ENCODE measurements around the gene CD79A.

DNA sequence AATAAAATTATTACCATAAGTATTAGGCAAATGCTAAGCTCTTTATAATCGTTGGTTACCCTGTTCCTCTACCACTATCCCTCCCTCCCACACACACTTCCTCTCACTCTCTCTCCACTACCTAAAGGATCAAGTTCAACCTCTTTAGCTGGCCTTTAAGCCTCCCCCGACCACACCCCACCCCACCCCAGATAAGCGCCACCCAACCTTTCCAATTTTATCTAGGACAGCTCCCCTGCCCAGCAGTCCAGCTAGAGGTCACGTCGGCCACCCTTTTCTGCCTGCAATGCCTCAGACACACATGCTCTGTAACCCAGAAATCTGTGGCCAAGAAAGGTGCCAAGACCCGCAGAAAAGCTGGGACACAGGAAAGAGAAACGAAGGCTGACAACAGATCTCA lies 33.7 kb upstream of the CD79A start:
- TF ChIP-seq, protein P1, sequence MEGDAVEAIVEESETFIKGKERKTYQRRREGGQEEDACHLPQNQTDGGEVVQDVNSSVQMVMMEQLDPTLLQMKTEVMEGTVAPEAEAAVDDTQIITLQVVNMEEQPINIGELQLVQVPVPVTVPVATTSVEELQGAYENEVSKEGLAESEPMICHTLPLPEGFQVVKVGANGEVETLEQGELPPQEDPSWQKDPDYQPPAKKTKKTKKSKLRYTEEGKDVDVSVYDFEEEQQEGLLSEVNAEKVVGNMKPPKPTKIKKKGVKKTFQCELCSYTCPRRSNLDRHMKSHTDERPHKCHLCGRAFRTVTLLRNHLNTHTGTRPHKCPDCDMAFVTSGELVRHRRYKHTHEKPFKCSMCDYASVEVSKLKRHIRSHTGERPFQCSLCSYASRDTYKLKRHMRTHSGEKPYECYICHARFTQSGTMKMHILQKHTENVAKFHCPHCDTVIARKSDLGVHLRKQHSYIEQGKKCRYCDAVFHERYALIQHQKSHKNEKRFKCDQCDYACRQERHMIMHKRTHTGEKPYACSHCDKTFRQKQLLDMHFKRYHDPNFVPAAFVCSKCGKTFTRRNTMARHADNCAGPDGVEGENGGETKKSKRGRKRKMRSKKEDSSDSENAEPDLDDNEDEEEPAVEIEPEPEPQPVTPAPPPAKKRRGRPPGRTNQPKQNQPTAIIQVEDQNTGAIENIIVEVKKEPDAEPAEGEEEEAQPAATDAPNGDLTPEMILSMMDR (IDR thresholded peaks at IDR 0.05) = no peak
- TF ChIP-seq POLR2A (IDR thresholded peaks at IDR 0.05) (no peak), POLR2AphosphoS5 (IDR thresholded peaks at IDR 0.05) (no peak)
